KMS-11 (cell line): ENCODE results near the gene RAB28.

Experiments used
- H2AFZ ChIP-seq: fragments of 200-600 bp; sonication (generic); 2 replicates; pipeline ENCODE4 v1.6.1; 2016; ENCODE audit warnings: antibody characterized with exemption, mixed run types, low read depth
- H3K27ac ChIP-seq: fragments of 200-600 bp; sonication (generic); 2 replicates; pipeline ENCODE4 v1.6.1; 2016; ENCODE audit warnings: mild to moderate bottlenecking, mixed run types
- H3K27me3 ChIP-seq: fragments of 200-600 bp; sonication (generic); 2 replicates; pipeline ENCODE4 v1.6.1; 2017; ENCODE audit warnings: mild to moderate bottlenecking, low read depth, mixed run types, moderate library complexity; ENCODE audit not compliant: insufficient read depth
- H3K36me3 ChIP-seq: fragments of 200-600 bp; sonication (generic); 2 replicates; pipeline ENCODE4 v1.6.1; 2017; ENCODE audit warnings: mild to moderate bottlenecking, mixed run types; ENCODE audit not compliant: insufficient read depth
- H3K4me1 ChIP-seq: fragments of 200-600 bp; sonication (generic); 2 replicates; pipeline ENCODE4 v1.6.1; 2016; ENCODE audit warnings: mild to moderate bottlenecking, low read depth, mixed run types; ENCODE audit not compliant: poor library complexity, severe bottlenecking
- H3K4me2 ChIP-seq: fragments of 200-600 bp; sonication (generic); 2 replicates; pipeline ENCODE4 v1.7.0; 2016; ENCODE audit warnings: mild to moderate bottlenecking, mixed run types
- H3K4me3 ChIP-seq: fragments of 200-600 bp; sonication (generic); IDR thresholded peaks from 2 replicates; pipeline ENCODE4 v1.6.1; 2017; ENCODE audit warnings: low read depth, low read length, mixed read lengths; ENCODE audit not compliant: insufficient read depth
- H3K79me2 ChIP-seq: fragments of 200-600 bp; sonication (generic); 2 replicates; pipeline ENCODE4 v1.6.1; 2016; ENCODE audit warnings: low read depth, mixed run types; ENCODE audit not compliant: insufficient read depth
- H3K9ac ChIP-seq: fragments of 200-600 bp; sonication (generic); 2 replicates; pipeline ENCODE4 v1.6.1; 2016; ENCODE audit warnings: mild to moderate bottlenecking, mixed run types
- H4K20me1 ChIP-seq: fragments of 200-600 bp; sonication (generic); 2 replicates; pipeline ENCODE4 v1.6.1; 2016; ENCODE audit warnings: mild to moderate bottlenecking, mixed run types; ENCODE audit not compliant: insufficient read depth
- CTCF ChIP-seq: fragments of 200-600 bp; sonication (generic); conservative IDR thresholded peaks from 2 replicates; pipeline ENCODE4 v1.6.1; 2017; ENCODE audit warnings: low read depth, mild to moderate bottlenecking, antibody characterized with exemption, low read length, moderate library complexity, mixed read lengths

RAB28 gene

GRCh38 chr4:13432453-13432852 is 51.7 kb downstream of the RAB28 start:
- peaks cover 88% of the 10 kb centered on the region for H3K79me2 ChIP-seq
- H4K20me1 ChIP-seq = no peaks in the 10 kb centered on the region; the same call in 1 of the 2 replicates
- no peak overlapping the region for H3K9ac ChIP-seq
- TF ChIP-seq CTCF = no peak
- H2AFZ ChIP-seq = no peak overlapping the region
- H3K36me3 ChIP-seq = no peaks in the 10 kb centered on the region
- no peak overlapping the region for H3K27ac ChIP-seq
- H3K27me3 ChIP-seq = no peaks in the 10 kb centered on the region
- H3K4me1 ChIP-seq = peaks cover 55% of the 10 kb centered on the region
- peak overlapping the region; percentile 16; the same call in 1 of the 2 replicates for H3K4me2 ChIP-seq
- H3K4me3 ChIP-seq = no peak overlapping the region

GRCh38 chr4:13430834-13431568 is 53.1 kb downstream of the RAB28 start:
- Histone ChIP-seq H3K4me3 (no peak overlapping the region), H4K20me1 (no peaks in the 10 kb centered on the region; the same call in 1 of the 2 replicates), H3K27ac (no peak overlapping the region), H3K4me1 (peaks cover 42% of the 10 kb centered on the region), H3K79me2 (peaks cover 74% of the 10 kb centered on the region), H3K36me3 (no peaks in the 10 kb centered on the region), H3K9ac (no peak overlapping the region), H3K27me3 (no peaks in the 10 kb centered on the region), H3K4me2 (no peak overlapping the region), H2AFZ (no peak overlapping the region)
- 0 out of 2 replicates have a peak, but pooled peaks have one; percentile 47 for TF ChIP-seq CTCF

GRCh38 chr4:13427599-13428325 is 56.4 kb downstream of the RAB28 start:
- H3K79me2 ChIP-seq = peaks cover 45% of the 10 kb centered on the region

More at GRCh38 chr4:13427599-13428325, 56.4 kb downstream of the RAB28 start:
- Histone ChIP-seq H3K27ac (no peak overlapping the region), H3K9ac (no peak overlapping the region), H3K4me1 (peaks cover 12% of the 10 kb centered on the region), H2AFZ (no peak overlapping the region), H3K4me2 (no peak overlapping the region), H4K20me1 (no peaks in the 10 kb centered on the region; the same call in 1 of the 2 replicates), H3K4me3 (no peak overlapping the region), H3K27me3 (no peaks in the 10 kb centered on the region), H3K36me3 (no peaks in the 10 kb centered on the region)
- TF ChIP-seq CTCF = no peak
